H1 (cell line): ENCODE results near the gene PPP3R2. TPM values are rescaled to one million over a fixed set of nuclear protein-coding genes. Genes with fewer than 3 reads are reported as not detected.
A peak's percentile ranks its signal among the peaks of the same experiment; 100 is the strongest.

ENCODE experiments used
- CTCF ChIA-PET: fragments of 300-600 bp; sonication (Branson Sonifier 250); formaldehyde crosslinking; loops from one replicate; lab custom pipeline; 2021; ENCODE audit not compliant: partially characterized antibody; lab: Charles Lee
- POLR2A ChIA-PET: fragments of 300-600 bp; sonication (Branson Sonifier 250); formaldehyde crosslinking; loops from one replicate; lab custom pipeline; 2021; ENCODE audit warnings: inconsistent platforms; ENCODE audit not compliant: partially characterized antibody; lab: Charles Lee
- DNase-seq, 2 experiments: peaks; one replicate each; pipeline versions ENCODE4 v3.0.0 to v3.0.0-alpha.2; 2010 to 2022; ENCODE audit warnings: low spot score in 2 of 2, low read depth in 1 of 2, mixed read lengths in 1 of 2
- FAIRE-seq: peaks from 2 replicates; lab custom pipeline; 2011; peaks lifted over from hg19 to GRCh38; lab: Jason Lieb, UNC
- H2AFZ ChIP-seq: 2 replicates; pipeline ENCODE4 v1.8.1; 2012; ENCODE audit warnings: low read length, inconsistent platforms
- H2AK5ac ChIP-seq: 2 replicates; pipeline ENCODE4 v1.6.1; 2013; ENCODE audit warnings: low read depth, low read length
- H2BK120ac ChIP-seq: replicated peaks from 2 replicates; pipeline ENCODE3; 2013; ENCODE audit warnings: low read depth, low read length, inconsistent platforms
- H2BK12ac ChIP-seq: 2 replicates; pipeline ENCODE4 v1.6.1; 2013; ENCODE audit warnings: low read depth, low read length
- H2BK15ac ChIP-seq: 2 replicates; pipeline ENCODE4 v1.6.1; 2013; ENCODE audit warnings: low read length
- H2BK20ac ChIP-seq: 2 replicates; pipeline ENCODE4 v1.6.1; 2013; ENCODE audit warnings: low read length
- H2BK5ac ChIP-seq: 2 replicates; pipeline ENCODE4 v1.6.1; 2013; ENCODE audit warnings: low read depth, low read length
- H3K14ac ChIP-seq: 2 replicates; pipeline ENCODE4 v1.6.1; 2013; ENCODE audit warnings: inconsistent platforms; ENCODE audit not compliant: insufficient read length
- H3K18ac ChIP-seq: 2 replicates; pipeline ENCODE4 v1.6.1; 2013; ENCODE audit warnings: low read length; ENCODE audit errors: extremely low read depth
- H3K23ac ChIP-seq: 2 replicates; pipeline ENCODE4 v1.6.1; 2013; ENCODE audit warnings: inconsistent platforms; ENCODE audit not compliant: insufficient read length
- H3K23me2 ChIP-seq: 2 replicates; pipeline ENCODE4 v1.6.1; 2013; ENCODE audit warnings: low read depth, low read length
- H3K27ac ChIP-seq: 2 replicates; pipeline ENCODE4 v1.6.1; 2011; ENCODE audit warnings: low read depth, low read length, inconsistent platforms
- H3K27me3 ChIP-seq, 4 experiments: replicated peaks in 1 of 4; 1 replicate in 1 of 4; 2 replicates in 3 of 4; pipeline versions ENCODE4 v1.6.1 to v1.8.1; 2011 to 2013; ENCODE audit warnings: low read length in 3 of 4, mild to moderate bottlenecking in 3 of 4, inconsistent platforms in 2 of 4, mixed read lengths in 2 of 4, moderate library complexity in 1 of 4; ENCODE audit not compliant: control insufficient read depth in 3 of 4, insufficient read depth in 3 of 4; ENCODE audit errors: extremely low read depth in 1 of 4
- H3K36me3 ChIP-seq, 4 experiments: 2 replicates each; pipeline versions ENCODE4 v1.6.1 to v1.8.1; 2011 to 2013; ENCODE audit warnings: mild to moderate bottlenecking in 4 of 4, low read length in 3 of 4, moderate library complexity in 2 of 4, control low read depth in 1 of 4, inconsistent platforms in 1 of 4; ENCODE audit not compliant: insufficient read depth in 4 of 4, control insufficient read depth in 2 of 4
- H3K4ac ChIP-seq: replicated peaks from 2 replicates; pipeline ENCODE3; 2013; ENCODE audit warnings: low read length, low read depth, mixed read lengths, inconsistent platforms; ENCODE audit not compliant: insufficient read length
- H3K4me1 ChIP-seq, 4 experiments: replicated peaks in 1 of 4; 1 replicate in 1 of 4; 2 replicates in 3 of 4; pipeline versions ENCODE4 v1.6.1 to v1.8.1; 2011 to 2013; ENCODE audit warnings: low read length in 3 of 4, inconsistent platforms in 2 of 4, mixed read lengths in 1 of 4; ENCODE audit not compliant: insufficient read depth in 4 of 4, control insufficient read depth in 3 of 4
- H3K4me2 ChIP-seq, 2 experiments: 2 replicates each; pipeline versions ENCODE4 v1.6.1 to v1.8.1; 2011 to 2013; ENCODE audit warnings: low read depth in 2 of 2, low read length in 2 of 2, control low read depth in 1 of 2, inconsistent platforms in 1 of 2, mild to moderate bottlenecking in 1 of 2; ENCODE audit not compliant: insufficient read depth in 1 of 2
- H3K4me3 ChIP-seq, 4 experiments: fragments of 200-600, 300-600 bp in 1 of 4; sonication (generic), shearing (Covaris generic), sonication (Bioruptor Twin) in 1 of 4; 2 replicates each; pipeline versions ENCODE4 v1.5.1 to v1.8.1; 2011 to 2016; ENCODE audit warnings: low read length in 4 of 4, low read depth in 3 of 4, control low read depth in 2 of 4, inconsistent platforms in 2 of 4, mild to moderate bottlenecking in 2 of 4, mixed read lengths in 1 of 4, moderate library complexity in 1 of 4; ENCODE audit not compliant: insufficient read depth in 2 of 4; ENCODE audit errors: extremely low read depth in 1 of 4
- H3K56ac ChIP-seq: replicated peaks from 2 replicates; pipeline ENCODE3; 2013; ENCODE audit warnings: low read depth, mild to moderate bottlenecking, mixed read lengths, low read length, inconsistent platforms; ENCODE audit not compliant: insufficient read length
- H3K79me1 ChIP-seq: 2 replicates; pipeline ENCODE4 v1.6.1; 2013; ENCODE audit warnings: low read depth, low read length, control low read depth
- H3K79me2 ChIP-seq, 2 experiments: 2 replicates each; pipeline versions ENCODE4 v1.6.1 to v1.8.1; 2012 to 2013; ENCODE audit warnings: low read length in 2 of 2, mild to moderate bottlenecking in 2 of 2, inconsistent platforms in 1 of 2; ENCODE audit not compliant: insufficient read depth in 2 of 2, control insufficient read depth in 1 of 2
- H3K9ac ChIP-seq, 4 experiments: replicated peaks in 1 of 4; 1 replicate in 1 of 4; 2 replicates in 3 of 4; pipeline versions ENCODE4 v1.6.1 to v1.8.1; 2011 to 2013; ENCODE audit warnings: low read depth in 3 of 4, low read length in 3 of 4, control low read depth in 2 of 4, mild to moderate bottlenecking in 2 of 4, moderate library complexity in 2 of 4, inconsistent platforms in 1 of 4; ENCODE audit errors: extremely low read depth in 1 of 4
- H3K9me3 ChIP-seq, 2 experiments: 2 replicates each; pipeline versions ENCODE4 v1.6.1 to v1.8.1; 2012 to 2013; ENCODE audit warnings: mild to moderate bottlenecking in 2 of 2, moderate library complexity in 2 of 2, control low read depth in 1 of 2, inconsistent platforms in 1 of 2, low read depth in 1 of 2, low read length in 1 of 2, mixed read lengths in 1 of 2; ENCODE audit not compliant: insufficient read depth in 2 of 2
- H4K20me1 ChIP-seq, 2 experiments: replicated peaks in 1 of 2; 2 replicates each; pipeline versions ENCODE3 to v1.8.1; 2011 to 2013; ENCODE audit warnings: inconsistent platforms in 2 of 2, low read length in 2 of 2, mild to moderate bottlenecking in 1 of 2; ENCODE audit not compliant: insufficient read depth in 2 of 2, control insufficient read depth in 1 of 2
- H4K5ac ChIP-seq: 2 replicates; pipeline ENCODE4 v1.6.1; 2013; ENCODE audit warnings: low read length, low read depth, mixed read lengths, inconsistent platforms; ENCODE audit not compliant: insufficient read length
- H4K8ac ChIP-seq: 2 replicates; pipeline ENCODE4 v1.8.0; 2013; ENCODE audit warnings: mild to moderate bottlenecking, moderate library complexity, low read length, inconsistent platforms; ENCODE audit not compliant: insufficient read depth; ENCODE audit errors: extremely low read depth
- H4K91ac ChIP-seq: replicated peaks from 2 replicates; pipeline ENCODE3; 2013; ENCODE audit warnings: low read length, mixed read lengths, inconsistent platforms; ENCODE audit not compliant: insufficient read length
- CEBPB ChIP-seq: IDR thresholded peaks from 2 replicates; pipeline ENCODE4 v1.6.1; 2012; ENCODE audit warnings: low read depth, low read length
- CREB1 ChIP-seq: IDR thresholded peaks from 2 replicates; pipeline ENCODE4 v1.6.1; 2012; ENCODE audit warnings: inconsistent platforms
- HDAC2 ChIP-seq, 2 experiments: fragments of 300-600 bp in 1 of 2; sonication (generic) in 1 of 2; IDR thresholded peaks; 2 replicates each; pipeline ENCODE4 v1.6.1; 2011 to 2012; ENCODE audit warnings: low read depth in 2 of 2, low read length in 2 of 2, mild to moderate bottlenecking in 2 of 2, moderate library complexity in 2 of 2, borderline replicate concordance in 1 of 2, inconsistent platforms in 1 of 2
- HDAC6 ChIP-seq: IDR thresholded peaks from one replicate; pipeline ENCODE4 v1.7.1; 2012; ENCODE audit warnings: low read depth, mild to moderate bottlenecking, inconsistent platforms, low read length, moderate library complexity
- MAX ChIP-seq: IDR thresholded peaks from 2 replicates; pipeline ENCODE4 v1.6.1; 2012; ENCODE audit warnings: inconsistent platforms
- RBBP5 ChIP-seq: IDR thresholded peaks from 2 replicates; pipeline ENCODE4 v1.7.1; 2012; ENCODE audit warnings: low read depth, mild to moderate bottlenecking, inconsistent platforms, low read length, moderate library complexity, borderline replicate concordance
- TAF1 ChIP-seq: IDR thresholded peaks from 2 replicates; pipeline ENCODE4 v1.6.1; 2011; ENCODE audit warnings: mild to moderate bottlenecking, low read depth, low read length
- WGBS, 2 experiments: shearing (Covaris generic) in 1 of 2; methylation state at CpG; one replicate each; pipeline versions ENCODE4 v1.1.6 to v1.1.7; 2013 to 2015; ENCODE audit warnings: low lambda C conversion rate in 2 of 2, mixed read lengths in 2 of 2, inconsistent platforms in 1 of 2, low coverage in 1 of 2, missing lambda C conversion rate in 1 of 2; ENCODE audit not compliant: insufficient replicate concordance in 2 of 2, insufficient coverage in 1 of 2, insufficient read length in 1 of 2; ENCODE audit errors: extremely low coverage in 1 of 2, missing lambda C conversion rate in 1 of 2; 5-methylcytosine and 5-hydroxymethylcytosine counted together
- long read RNA-seq, 2 experiments: library from RNA in 1 of 2; library from capped mRNA in 1 of 2; stranded (forward); transcript quantifications; one replicate each; pipeline ENCODE4 v2.0.0, GENCODE V29; 2021; ENCODE audit warnings: inconsistent platforms in 1 of 2
- polyA minus RNA-seq, 3 experiments: library from RNA; depleted of rRNA, polyadenylated mRNA; stranded (reverse); fragments of >200 nt; gene quantifications; 1 replicate in 2 of 3; 2 replicates in 1 of 3; pipeline ENCODE4 v1.2.3, GENCODE V29; 2011
- polyA plus RNA-seq, 7 experiments: library from polyadenylated mRNA; depleted of rRNA in 3 of 7; stranded (reverse) in 5 of 7; unstranded in 2 of 7; fragments of >200 nt in 5 of 7; fragments of 200-250 nt in 2 of 7; gene quantifications; 1 replicate in 5 of 7; 2 replicates in 1 of 7; 4 replicates in 1 of 7; pipeline versions ENCODE4 v1.2.1 to v1.2.3, GENCODE V29; 2011 to 2013; ENCODE audit warnings: missing spikeins in 2 of 7, mixed read lengths in 2 of 7
- total RNA-seq: library from RNA; stranded (reverse); fragmentation: NEBNext Ultra II Directional; extraction: Animal tissue kit (Norgen Biotek cat#: 25700); gene quantifications from 2 replicates; pipeline ENCODE4 v1.2.1, GENCODE V29; 2021

PPP3R2 gene, protein sequence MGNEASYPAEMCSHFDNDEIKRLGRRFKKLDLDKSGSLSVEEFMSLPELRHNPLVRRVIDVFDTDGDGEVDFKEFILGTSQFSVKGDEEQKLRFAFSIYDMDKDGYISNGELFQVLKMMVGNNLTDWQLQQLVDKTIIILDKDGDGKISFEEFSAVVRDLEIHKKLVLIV
- total RNA-seq (not detected in 2 replicates), polyA plus RNA-seq (2011; rRNA removed) (not detected in 2 replicates), polyA minus RNA-seq (2011; rRNA and poly(A)+ RNA removed) (not detected in 2 replicates)
- polyA plus RNA-seq (2011; cell fraction: cytosol; rRNA removed) = not detected
- not detected for polyA plus RNA-seq (2011; cell fraction: nucleus; rRNA removed)
- not detected in 4 replicates for polyA plus RNA-seq (2012, experiment 1 of 2)
- polyA plus RNA-seq (2012, experiment 2 of 2) = not detected
- not detected for polyA plus RNA-seq (2013, experiment 1 of 2)
- polyA plus RNA-seq (2013, experiment 2 of 2) = not detected
- polyA minus RNA-seq (2011; cell fraction: cytosol; rRNA and poly(A)+ RNA removed) = not detected
- not detected for polyA minus RNA-seq (2011; cell fraction: nucleus; rRNA and poly(A)+ RNA removed)
- long read RNA-seq, experiment 1 = 0 reads
- long read RNA-seq, experiment 2 = 0 reads

DNA sequence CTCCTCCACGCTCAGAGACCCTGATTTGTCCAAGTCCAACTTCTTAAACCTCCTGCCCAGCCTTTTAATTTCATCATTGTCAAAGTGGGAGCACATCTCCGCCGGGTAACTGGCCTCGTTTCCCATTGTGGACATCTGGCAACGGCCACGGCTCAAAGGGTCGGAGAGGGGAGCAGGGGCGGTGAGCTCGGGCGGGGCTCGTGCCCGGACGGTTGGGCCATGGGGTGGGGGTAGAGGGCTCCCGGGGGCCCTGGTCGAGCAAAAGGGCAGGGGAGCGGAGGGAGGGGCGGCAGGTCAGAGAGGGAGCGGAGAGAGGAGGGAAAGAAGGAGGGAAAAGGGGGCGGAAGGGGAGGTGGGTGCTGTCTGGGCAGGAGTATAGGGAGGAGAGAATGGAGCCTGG is at the start of gene PPP3R2:
PPP3R2 (minus strand) TSS at position 174 of the 400 bp plus-strand sequence; CDS start at position 126, 48 bp downstream.
- H4K20me1 ChIP-seq = no peaks in the 10 kb centered on the region
- peak within 1 kb of the TSS; percentile 53; the same call in 1 of the 2 replicates for H4K8ac ChIP-seq
- H3K4me2 ChIP-seq = no peak within 1 kb of the TSS
- H4K5ac ChIP-seq = no peak within 1 kb of the TSS
- no peak within 1 kb of the TSS for H2AK5ac ChIP-seq
- no peak within 1 kb of the TSS for H2BK15ac ChIP-seq
- H4K91ac ChIP-seq = no peak within 1 kb of the TSS
- H3K9ac ChIP-seq = no peak within 1 kb of the TSS
- H2BK20ac ChIP-seq = no peak within 1 kb of the TSS
- H2BK5ac ChIP-seq = no peak within 1 kb of the TSS
- no peak for DNase-seq
- no peaks in the 10 kb centered on the region for H3K9me3 ChIP-seq
- no peaks in the 10 kb centered on the region for H3K79me1 ChIP-seq
- H2AFZ ChIP-seq = no peak within 1 kb of the TSS
- H3K27ac ChIP-seq = no peak within 1 kb of the TSS
- no peak within 1 kb of the TSS for H3K4me3 ChIP-seq
- no peak within 1 kb of the TSS for H3K14ac ChIP-seq
- H3K23ac ChIP-seq = no peak within 1 kb of the TSS
- POLR2A ChIA-PET = no interaction called here
- no peak within 1 kb of the TSS for H3K56ac ChIP-seq
- no peaks in the 10 kb centered on the region for H3K79me2 ChIP-seq
- no peak within 1 kb of the TSS for H3K4ac ChIP-seq
- no peaks in the 10 kb centered on the region for H3K4me1 ChIP-seq
- H3K27me3 ChIP-seq = no peaks in the 10 kb centered on the region
- CTCF ChIA-PET = no interaction called here
- no peak for FAIRE-seq
- no peak within 1 kb of the TSS for H2BK120ac ChIP-seq
- no peaks in the 10 kb centered on the region for H3K23me2 ChIP-seq
- TF ChIP-seq TAF1 (no peak), HDAC6 (no peak), CREB1 (no peak), CEBPB (no peak), HDAC2 (IDR thresholded peaks at IDR 0.05; ENCODE audit: borderline replicate concordance in 1 of 2, low read depth in 2 of 2, low read length in 2 of 2) (no peak), MAX (no peak), RBBP5 (no peak)
- H3K18ac ChIP-seq = no peak within 1 kb of the TSS
- H2BK12ac ChIP-seq = no peak within 1 kb of the TSS
- no peaks in the 10 kb centered on the region for H3K36me3 ChIP-seq
- 96% methylated on average over 4 of the region's 19 CpGs; no CpG with 5 or more reads in 1 of the 2 experiments for WGBS, 2 experiments
